HG03066 (cell line): Measurements from ENCODE around the gene SLC6A7.

Experiments
- ATAC-seq: cut with Tn5 transposase; IDR thresholded peaks from one replicate; pipeline ENCODE4 v1.9.1; 2021; ENCODE audit warnings: low read depth; ENCODE audit not compliant: unreplicated experiment

Gene SLC6A7

DNA sequence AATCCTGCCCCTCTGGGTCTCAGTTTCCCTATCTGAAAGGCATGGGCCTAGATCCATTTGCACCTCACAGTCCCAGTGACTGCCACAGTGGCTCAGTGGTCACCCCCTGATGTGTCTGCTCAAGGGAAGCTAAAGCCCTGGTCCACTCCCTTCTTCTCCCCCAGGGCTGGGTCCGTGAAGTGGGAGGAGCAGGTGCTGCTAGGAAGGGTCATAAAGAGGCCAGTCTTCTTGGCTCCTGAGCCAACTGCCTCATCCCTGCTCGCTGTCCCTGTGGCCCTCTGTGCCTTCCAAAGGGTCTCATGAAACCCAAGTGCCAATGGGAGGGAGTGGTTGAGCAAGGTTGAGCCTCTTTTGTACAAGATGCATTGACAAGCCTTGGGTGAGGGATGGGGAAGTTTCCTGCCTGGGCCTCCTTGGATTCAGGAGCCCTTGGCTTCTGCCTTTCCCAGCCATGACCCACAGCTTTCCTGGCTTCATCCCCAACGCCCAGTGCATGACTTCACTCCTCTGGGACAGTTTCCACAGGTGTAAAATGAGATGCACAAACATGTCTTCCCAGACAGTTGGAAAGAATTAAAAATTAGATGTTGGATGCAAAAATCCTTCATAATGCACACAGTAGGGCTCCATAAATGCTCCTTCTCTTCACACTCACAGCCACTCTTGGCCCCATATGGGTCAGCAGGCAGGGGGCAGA lies 1.6 kb upstream of the SLC6A7 start:
- no peak for ATAC-seq

DNA sequence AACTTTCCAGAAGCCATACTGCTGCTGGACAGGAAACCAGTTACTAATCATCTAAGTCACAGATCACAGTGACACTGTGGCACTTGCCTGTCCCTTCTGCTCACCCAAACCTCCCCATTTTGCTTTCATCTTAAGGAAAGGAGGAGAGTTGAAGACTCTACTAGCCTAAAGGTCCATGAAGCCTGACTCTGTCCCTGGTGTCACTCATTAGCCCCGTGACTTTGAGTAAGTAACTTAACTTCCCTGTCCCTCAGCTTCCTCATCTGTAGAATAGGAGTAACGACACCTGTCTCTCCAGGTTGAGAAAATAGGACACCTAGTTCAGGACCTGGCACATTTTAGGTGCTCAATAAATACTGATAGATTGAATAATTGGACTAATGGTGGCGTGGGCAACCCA lies 536 bp upstream of the SLC6A7 start:
- ATAC-seq: no peak

DNA sequence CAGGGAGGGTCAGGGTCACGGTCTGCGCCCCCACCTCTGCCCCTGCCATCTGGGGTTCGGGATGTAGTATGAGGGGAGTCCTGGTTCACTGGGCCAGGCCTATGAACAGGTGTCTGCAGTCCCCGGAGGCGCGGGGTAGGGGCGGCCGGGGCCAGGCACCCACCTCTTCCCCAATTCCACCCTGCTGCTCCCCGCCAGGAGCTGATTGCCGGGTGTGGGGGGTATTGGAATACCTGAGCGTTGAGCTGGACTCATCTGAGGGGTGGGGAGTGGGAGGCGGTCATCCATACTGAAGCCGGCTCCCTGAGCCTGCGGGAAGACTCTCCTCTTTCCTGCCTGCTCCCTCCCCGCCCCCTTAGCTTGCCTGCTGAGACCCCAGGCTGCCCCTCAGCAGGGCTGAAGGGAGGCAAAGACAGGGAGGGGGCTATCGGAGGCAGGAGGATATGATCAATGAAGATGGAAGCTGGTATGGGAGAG lies 679 bp downstream of the SLC6A7 start:
- no peak for ATAC-seq

DNA sequence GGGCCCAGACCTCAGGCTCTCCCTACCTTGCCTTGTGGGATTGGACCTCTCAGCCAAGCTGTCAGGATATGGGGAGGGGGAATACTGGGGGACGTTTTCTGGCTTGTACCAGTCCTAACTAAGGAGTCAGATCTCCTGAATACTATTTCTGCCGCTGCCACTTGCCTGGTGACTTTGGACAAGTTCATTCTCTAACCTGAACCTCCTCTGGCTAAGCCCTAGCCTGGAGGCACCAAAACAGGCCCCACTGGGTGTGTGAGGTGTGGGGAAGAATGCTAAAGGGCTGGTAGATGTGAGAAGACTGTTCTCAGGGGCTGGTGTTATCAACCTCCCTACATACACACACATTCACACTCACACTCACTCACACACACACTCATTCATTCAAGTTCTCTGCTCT lies 1.1 kb downstream of the SLC6A7 start:
- ATAC-seq: no peak

DNA sequence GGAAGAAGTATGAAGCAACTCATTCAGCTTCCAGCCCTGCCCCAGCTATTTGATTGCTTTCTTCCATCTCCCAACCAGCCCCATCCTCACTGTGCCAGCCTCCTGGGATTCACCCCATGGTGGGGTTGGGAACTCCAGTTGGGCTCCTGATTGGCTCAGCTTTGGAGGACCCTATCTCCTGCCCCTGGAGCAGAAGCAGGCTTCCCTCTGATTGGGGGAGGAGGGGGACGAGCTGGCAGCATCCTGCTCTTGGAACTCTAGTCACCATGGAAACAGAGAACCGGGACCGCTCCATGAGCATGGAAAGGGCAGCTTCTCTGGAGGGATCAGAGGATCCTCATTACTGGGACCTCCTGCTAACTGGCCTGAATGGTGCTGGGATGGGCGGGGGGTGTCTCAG lies 2.6 kb downstream of the SLC6A7 start:
- no peak for ATAC-seq

DNA sequence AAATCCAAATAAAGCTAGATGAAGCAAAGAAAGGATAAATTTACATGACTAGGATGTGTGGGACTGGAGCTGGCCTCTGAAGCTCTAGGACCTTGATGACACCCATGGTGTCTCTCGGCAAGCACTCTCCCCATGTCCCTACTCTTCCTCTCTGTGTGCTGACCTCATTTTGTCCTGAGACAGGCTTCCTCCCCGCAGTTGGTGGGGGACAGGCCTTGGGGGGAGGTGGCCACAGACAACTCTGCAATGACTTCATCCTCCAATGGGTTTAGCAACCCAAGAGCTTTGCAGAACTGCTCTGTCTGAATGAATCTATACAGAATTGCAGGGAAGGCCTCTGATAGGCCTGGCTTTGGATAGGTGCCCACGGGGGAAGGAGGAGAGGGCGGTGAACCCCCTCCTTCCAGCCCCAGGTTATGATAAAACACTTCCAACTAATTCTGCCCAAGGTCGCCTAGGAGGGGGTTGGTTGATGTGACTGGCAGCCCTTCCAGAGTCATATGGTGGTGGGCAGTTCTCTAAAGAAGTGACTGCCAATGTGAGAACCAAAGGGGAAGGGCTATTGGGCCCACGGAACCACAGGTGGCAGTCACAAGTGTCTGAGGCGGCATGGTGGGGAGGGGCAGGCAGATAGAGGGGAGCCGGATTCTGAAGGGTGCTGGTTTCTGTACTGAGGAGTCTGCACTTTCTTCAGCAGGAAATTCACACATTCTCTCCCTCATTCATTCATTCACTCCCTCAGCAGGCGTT lies 6.0 kb downstream of the SLC6A7 start:
- ATAC-seq: no peak

DNA sequence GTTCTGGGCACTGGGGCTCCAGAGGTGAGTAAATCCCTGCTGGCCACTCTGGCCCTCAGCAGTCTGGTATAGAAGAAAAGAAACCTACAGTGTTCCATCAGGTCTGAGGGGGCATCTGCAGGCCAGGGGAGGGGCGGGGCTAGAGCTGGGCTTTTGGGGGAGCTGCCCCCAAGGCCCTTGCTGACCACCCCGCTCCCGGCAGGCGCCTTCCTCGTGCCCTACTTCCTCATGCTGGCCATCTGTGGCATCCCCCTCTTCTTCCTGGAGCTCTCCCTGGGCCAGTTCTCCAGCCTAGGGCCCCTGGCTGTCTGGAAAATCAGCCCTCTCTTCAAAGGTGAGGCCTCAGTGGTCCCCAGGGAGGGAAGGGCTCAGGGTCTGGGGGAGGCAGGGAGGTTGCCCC lies 6.7 kb downstream of the SLC6A7 start:
- ATAC-seq: no peak

DNA sequence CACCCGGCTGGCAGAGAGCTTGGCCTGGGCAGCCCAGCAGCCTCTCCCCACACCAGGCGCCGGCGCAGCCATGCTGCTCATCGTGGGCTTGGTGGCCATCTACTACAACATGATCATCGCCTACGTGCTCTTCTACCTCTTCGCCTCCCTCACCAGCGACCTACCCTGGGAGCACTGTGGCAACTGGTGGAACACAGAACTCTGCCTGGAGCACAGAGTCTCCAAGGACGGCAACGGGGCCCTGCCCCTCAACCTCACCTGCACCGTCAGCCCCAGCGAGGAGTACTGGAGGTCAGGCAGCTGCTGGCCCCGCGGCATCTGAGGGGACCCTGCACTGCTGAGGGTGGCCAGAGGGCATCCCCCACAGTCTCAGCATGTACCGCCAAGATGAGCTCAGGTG lies 7.1 kb downstream of the SLC6A7 start:
- ATAC-seq: no peak

DNA sequence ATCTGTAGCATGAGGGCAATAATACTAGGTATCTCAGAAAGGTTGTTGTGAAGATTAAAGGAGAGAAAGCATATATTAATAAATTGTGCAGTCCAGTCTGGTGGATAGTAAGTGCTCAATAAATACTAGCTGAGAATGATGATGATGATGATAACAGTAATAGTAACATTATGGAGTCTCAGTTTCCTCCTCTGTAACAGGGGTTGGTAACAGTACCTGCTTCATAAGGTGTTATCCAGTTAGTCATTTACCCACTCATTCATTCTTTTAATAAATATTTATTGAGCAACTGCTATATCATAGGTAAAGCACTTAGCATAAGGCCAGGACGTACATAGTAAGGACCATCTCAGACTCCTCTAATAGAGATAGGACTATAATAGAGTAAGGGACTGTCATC lies 7.6 kb downstream of the SLC6A7 start:
- no peak for ATAC-seq

DNA sequence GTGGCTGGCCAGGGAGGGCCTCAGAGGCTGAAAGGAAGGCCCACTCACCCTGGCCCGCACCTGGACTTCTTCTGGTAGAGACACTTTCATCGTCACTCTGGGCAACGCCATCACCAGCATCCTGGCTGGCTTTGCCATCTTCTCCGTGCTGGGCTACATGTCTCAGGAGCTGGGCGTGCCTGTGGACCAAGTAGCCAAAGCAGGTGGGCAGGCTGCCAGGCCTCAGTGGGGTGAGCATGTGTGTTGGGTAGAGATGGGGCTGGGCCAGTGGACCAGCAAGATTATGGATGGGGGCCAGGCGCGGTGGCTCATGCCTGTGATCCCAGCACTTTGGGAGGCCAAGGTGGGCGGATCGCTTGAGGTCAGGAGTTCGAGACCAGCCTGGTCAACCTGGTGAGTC lies 12.6 kb downstream of the SLC6A7 start:
- no peak for ATAC-seq

DNA sequence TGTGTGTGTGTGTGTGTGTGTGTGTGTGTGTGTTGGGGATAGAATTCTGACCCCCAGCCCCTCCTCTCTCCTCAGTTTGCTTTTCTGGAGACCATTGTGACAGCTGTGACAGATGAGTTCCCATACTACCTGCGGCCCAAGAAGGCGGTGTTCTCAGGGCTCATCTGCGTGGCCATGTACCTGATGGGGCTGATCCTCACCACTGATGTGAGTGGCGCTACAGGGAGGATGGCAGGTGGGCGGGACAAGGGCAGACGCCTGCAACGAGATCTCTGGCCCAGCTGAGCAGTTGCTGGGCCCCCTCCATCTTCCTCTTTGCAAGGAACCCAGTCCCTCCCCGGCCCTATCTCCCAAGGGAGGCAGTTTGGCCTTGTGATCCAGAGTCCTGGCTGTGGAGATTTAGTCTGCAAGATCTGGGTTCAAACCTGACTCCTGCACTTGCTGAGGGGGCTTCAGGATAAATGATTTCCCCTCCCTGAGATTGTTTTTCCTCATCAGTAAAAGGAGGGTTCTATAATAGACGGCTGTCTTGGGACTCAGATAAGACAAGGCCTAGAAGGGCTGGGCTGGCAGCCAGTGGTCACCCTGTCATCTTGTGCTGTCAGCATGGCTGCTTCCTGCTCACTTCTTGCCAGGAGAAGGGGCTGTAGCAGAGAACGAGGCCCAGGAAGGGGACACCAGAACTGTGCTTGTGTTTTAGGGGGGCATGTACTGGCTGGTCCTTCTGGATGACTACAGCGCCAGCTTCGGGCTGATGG lies 14.1 kb downstream of the SLC6A7 start:
- no peak for ATAC-seq

DNA sequence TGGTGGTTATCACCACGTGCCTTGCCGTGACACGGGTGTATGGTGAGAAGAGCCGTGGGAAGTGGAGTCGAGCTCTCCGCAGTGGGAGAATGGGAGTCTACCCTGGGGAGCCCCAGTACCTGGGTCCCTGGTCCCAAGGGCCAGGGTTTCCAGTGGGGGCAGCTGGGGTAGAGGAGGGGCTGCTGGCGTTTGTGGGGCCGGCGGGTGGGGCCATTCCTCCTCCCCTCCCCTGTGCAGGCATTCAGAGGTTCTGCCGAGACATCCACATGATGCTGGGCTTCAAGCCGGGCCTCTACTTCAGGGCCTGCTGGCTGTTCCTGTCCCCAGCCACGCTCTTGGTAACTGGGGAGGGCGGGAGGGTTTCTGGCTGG lies 14.7 kb downstream of the SLC6A7 start:
- ATAC-seq: no peak

DNA sequence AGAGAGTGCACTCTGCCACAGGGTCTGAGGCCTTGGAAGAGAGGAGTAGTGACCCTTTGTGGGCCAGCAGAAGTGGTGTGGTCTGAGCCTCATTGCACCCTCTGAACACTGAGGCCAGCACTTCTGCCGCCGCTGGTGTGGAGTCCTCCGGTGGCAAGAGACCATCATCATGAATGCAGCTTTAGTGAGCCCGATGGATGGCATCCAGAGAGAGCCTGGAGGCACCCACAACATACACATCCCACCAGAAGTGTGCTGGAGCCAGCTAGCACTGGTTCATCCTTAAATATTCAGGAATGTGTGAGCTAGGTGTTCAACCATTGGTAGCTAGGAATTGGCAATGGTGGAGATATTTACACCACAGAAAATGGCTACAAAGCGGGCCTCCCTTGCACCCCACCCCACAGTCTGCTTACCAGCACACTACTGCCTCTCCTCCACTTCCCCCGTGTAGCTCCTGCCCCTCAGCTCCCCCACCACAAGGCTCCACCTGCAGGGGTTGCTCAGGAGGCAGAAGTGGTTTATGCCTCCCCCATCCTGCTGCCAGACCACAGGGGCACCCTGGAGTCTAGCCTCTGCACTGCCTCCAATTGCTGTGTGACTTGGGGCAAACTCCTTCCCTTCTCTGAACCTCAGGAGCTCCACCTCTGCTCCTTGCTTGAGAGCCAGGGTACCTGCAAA lies 16.4 kb downstream of the SLC6A7 start:
- ATAC-seq: no peak

DNA sequence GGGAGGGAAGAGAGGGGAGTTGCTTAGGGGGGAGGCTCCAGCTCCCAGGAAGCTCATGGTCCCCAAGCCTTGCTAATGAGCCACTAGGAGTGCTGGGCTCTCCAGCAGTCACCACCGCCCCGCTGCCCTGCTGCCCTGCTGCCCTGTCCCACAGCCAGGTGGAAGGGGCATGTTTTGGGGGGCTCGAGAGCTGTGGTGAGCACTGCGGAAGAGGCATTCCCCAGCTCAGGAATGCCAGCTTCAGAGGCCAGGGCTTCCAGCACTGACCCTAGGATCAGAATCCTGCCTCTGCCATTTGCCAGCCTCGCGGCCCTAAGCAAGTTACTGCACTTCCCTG lies 16.9 kb downstream of the SLC6A7 start:
- ATAC-seq: no peak

DNA sequence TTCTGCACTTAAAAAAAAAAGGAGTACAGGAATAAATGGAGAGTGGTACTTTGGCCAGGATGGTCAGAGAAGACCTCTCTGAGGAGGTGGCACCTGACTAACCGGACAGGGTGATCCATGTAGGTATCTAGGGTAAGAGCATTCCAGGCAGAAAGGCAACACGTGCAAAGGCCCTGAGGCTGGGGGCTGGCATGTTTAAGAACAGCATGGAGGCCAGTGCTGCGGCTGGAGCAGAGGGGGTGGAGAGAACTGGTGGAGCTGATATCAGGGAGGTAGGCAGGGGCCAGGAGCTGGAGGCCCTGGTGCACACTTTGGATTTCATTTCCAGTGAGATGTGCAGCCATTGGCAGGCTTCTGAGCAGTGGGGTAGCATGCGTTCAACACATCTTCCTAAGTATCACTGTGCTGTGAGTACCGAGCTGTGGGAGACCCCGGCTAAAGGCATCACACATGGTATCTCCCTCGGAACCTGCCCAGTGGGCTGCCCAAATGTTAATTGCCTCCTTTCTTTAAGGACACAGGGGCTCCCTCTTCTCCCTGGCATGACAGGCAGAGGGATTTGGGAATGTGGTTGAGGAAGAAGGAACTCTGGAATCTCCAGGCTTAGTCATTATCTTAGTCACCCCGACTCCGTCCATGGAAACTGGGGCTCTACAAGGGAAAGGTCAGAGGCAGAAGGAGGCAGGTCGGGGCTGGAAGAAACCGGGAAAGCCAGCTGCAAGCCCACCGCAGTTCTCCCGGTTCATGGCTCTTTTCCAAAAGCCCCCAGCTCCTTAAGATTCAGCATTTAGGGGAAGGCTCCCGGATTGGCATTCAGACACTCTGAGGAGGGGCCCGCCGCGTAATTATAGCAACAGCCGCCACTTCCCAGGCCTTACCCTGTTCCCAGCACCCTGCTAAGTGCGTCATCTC lies 18.6 kb downstream of the SLC6A7 start:
- ATAC-seq: no peak

DNA sequence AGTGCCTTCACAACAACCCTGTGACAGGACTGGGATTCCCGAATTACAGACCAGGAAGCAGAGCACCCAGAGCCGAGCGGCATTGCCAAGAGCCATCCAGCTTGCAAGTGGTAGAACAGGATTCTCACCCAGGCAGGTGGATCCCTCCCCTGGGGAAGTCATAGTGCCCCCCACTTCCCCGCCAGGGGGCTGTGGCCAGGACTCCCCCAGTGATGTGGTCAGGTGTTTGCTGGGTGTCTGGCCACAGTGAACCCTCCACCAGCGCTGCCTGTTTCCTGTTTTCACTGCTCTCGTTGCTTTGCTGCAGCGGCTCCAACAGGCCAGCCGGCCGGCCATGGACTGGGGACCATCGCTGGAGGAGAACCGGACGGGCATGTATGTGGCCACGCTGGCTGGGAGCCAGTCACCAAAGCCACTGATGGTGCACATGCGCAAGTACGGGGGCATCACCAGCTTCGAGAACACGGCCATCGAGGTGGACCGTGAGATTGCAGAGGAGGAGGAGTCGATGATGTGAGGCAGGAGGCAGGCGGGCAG lies 19.3 kb downstream of the SLC6A7 start:
- ATAC-seq: no peak

DNA sequence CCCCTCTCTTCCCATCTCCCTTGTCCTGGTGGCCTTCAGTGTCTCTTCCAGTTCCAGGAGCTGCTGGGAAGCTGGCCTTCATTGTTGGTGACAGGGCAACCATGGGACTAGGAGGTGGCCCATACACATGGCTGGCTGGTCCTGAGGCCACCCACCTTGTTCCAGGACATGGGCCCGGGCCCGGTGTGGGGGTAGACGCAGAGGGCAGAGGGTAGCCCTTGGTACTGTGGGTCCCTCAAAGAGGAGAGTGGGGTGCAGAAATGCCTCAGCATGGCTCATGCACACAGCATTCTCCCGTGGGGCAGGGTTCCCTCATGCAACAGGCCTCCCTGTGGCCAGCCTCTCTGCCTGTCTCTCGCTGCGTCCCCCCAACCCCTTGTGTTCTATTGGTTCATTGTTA lies 20.8 kb downstream of the SLC6A7 start:
- ATAC-seq: no peak

DNA sequence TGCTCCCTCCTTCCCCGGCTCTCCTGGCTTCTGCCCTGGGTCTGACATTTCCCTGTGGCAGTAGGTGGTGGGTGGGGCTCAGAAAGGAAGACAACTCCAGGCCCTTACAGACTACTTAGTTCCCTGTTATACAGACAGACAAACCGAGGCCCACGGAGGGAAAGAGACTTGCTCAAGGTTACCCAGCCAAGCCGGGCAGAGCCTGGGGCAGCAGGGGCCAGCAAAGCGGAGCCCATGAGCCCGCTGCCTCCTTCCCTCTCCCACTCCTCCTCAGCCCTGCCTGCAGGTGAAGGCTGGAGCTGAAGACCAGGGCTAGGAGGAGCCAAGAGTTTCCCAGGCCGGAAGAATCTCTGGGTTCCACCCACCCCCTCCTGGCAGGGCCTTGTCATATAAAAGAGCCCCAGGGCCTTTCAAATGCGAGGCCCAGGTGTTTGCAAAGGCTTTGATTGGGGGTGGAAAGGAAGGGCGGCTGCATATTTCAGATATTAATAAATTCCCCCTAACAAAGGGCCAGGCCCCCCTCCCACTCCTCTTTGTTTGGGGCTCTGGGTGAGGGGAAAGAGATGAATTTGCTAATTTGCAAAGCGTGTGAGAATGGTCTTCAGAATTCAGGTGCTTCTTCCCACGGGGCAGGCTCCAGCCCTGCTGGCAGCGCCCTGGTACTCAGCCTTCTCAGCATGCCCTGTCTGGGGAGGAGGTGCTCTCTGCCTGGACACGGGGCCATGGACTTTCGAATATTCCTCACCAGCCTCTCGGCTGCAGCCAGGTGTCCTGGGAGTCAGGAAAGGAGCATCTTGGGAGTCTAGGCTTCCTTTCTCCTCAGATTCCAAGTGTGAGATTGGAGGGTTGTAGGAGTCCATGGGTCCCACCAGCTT lies 21.5 kb downstream of the SLC6A7 start:
- ATAC-seq: no peak

DNA sequence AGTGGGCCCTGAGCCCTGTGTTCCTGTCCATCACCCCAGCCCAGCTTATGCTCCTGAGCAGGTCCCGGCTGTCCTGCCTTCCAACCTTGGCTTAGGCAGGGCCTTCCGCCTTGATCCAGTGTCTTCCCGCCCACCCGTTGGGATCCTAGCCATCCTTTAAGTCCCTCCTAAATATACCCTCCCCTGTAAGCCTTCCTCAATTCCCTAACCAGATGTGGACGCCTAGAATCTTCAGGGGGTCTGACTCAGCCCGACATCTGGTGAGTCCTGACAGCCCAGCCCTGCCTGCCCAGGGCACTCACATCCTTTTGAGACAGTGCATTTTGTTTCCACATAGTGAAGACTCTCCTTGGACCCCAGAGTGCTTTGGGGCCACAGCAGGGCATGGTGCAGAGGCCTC lies 23.7 kb downstream of the SLC6A7 start:
- ATAC-seq: no peak
